ENCODE results near the gene C2CD4C.
"Not testable (repeated sequence)": the region's sequence is repeated elsewhere in the genome, so short reads cannot be mapped to it uniquely, and the experiment has no call there.

The C2CD4C gene

DNA sequence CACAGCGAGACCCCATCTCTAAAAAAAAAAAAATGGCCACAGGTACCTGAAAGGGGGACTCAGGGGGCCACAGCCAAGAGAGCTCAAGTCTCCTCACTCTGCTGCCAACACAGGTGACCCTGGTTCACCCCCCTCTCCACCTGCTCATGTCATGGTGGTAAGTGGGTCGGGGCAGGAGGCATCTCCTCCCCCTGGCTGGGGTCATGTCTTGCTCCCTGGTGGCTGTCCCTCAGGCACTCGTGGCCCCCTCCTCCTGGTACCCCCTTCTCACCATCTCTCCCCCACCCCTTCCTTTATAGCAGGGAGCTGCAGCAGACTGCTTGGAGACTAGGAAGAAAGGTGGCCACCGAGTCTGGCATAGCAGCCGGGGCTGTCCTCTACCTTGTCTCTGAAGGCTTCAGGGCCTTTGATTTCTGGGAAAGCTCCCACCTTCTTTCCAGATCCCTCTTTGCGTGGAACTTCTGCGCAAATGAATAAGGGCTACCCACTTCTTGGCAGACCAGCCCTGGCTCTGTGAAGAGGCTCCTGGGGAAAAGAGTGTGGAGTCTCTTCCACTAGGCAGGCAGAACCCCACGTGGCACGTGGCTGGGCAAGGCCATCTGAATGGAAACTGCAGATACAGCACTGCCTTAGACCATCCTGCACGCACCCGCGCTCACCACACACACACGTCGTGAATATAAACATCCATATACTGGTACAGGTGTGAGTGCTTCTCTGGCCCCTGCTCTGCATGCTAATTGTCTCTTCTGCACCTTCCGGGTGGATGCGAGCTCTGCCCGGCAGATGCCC is 44.3 kb downstream of the C2CD4C start:
- no peak for DNase-seq (ENCODE audit: extremely low spot score)
- POLR2A ChIA-PET, result no interaction called here
- no peak for TF ChIP-seq FOXM1 (IDR thresholded peaks at IDR 0.05; ENCODE audit: borderline replicate concordance)
- TF ChIP-seq, protein P1, sequence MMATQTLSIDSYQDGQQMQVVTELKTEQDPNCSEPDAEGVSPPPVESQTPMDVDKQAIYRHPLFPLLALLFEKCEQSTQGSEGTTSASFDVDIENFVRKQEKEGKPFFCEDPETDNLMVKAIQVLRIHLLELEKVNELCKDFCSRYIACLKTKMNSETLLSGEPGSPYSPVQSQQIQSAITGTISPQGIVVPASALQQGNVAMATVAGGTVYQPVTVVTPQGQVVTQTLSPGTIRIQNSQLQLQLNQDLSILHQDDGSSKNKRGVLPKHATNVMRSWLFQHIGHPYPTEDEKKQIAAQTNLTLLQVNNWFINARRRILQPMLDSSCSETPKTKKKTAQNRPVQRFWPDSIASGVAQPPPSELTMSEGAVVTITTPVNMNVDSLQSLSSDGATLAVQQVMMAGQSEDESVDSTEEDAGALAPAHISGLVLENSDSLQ (IDR thresholded peaks at IDR 0.05), result no peak
- no peak for TF ChIP-seq CTBP1 (IDR thresholded peaks at IDR 0.05; ENCODE audit: borderline replicate concordance)
- no peak for TF ChIP-seq FOXK2 (IDR thresholded peaks at IDR 0.05)
- no peak for TF ChIP-seq ZNF384 (IDR thresholded peaks at IDR 0.05)
- TF ChIP-seq L3MBTL2 (conservative IDR thresholded peaks at IDR 0.05), result no peak
- TF ChIP-seq HDGF (IDR thresholded peaks at IDR 0.05; ENCODE audit: borderline replicate concordance), result no peak
- TF ChIP-seq FOXA1 (IDR thresholded peaks at IDR 0.05), result no peak
- CTCF ChIA-PET, result no interaction called here

GRCh38 chr19:362683-363082 is 46.3 kb downstream of the C2CD4C start:
- POLR2A ChIA-PET, result interaction anchor here (1.4 kb wide), 1 partner anchor 18 kb away, joined by 3 read pairs; the partner anchor contains the start of gene MIER2
- no peak for TF ChIP-seq FOXA1 (IDR thresholded peaks at IDR 0.05)
- no peak for TF ChIP-seq BHLHE40 (IDR thresholded peaks at IDR 0.05; ENCODE audit: borderline replicate concordance)
- DNase-seq (ENCODE audit: extremely low spot score), result no peak
- CTCF ChIA-PET, result no interaction called here

GRCh38 chr19:362154-362553 is 46.8 kb downstream of the C2CD4C start:
- no peak for DNase-seq (ENCODE audit: extremely low spot score)
- TF ChIP-seq L3MBTL2 (conservative IDR thresholded peaks at IDR 0.05), result no peak
- TF ChIP-seq HDGF (IDR thresholded peaks at IDR 0.05; ENCODE audit: borderline replicate concordance), result no peak
- TF ChIP-seq SUZ12 (IDR thresholded peaks at IDR 0.05), result no peak
- TF ChIP-seq BHLHE40 (IDR thresholded peaks at IDR 0.05; ENCODE audit: borderline replicate concordance), result no peak
- TF ChIP-seq FOXA1 (IDR thresholded peaks at IDR 0.05), result no peak
- TF ChIP-seq SP1 (IDR thresholded peaks at IDR 0.05), result no peak
- TF ChIP-seq ZNF384 (IDR thresholded peaks at IDR 0.05), result no peak
- no peak for TF ChIP-seq NFRKB (IDR thresholded peaks at IDR 0.05)
- TF ChIP-seq, protein P1 (IDR thresholded peaks at IDR 0.05), result no peak
- no peak for TF ChIP-seq LEF1 (IDR thresholded peaks at IDR 0.05; ENCODE audit: borderline replicate concordance)
- TF ChIP-seq CTBP1 (IDR thresholded peaks at IDR 0.05; ENCODE audit: borderline replicate concordance), result no peak
- TF ChIP-seq FOXK2 (IDR thresholded peaks at IDR 0.05), result no peak
- no peak for TF ChIP-seq ARNT (IDR thresholded peaks at IDR 0.05)
- TF ChIP-seq TARDBP (IDR thresholded peaks at IDR 0.05), result no peak
- no peak for TF ChIP-seq ELF4 (IDR thresholded peaks at IDR 0.05)
- TF ChIP-seq FOXM1 (IDR thresholded peaks at IDR 0.05; ENCODE audit: borderline replicate concordance), result no peak
- POLR2A ChIA-PET, result interaction anchor here (1.4 kb wide), 1 partner anchor 17 kb away, joined by 3 read pairs; the partner anchor contains the start of gene MIER2
- CTCF ChIA-PET, result no interaction called here

- no peak for DNase-seq (ENCODE audit: extremely low spot score)
- no peak for TF ChIP-seq TARDBP (IDR thresholded peaks at IDR 0.05)
- TF ChIP-seq NFRKB (IDR thresholded peaks at IDR 0.05), result no peak
- TF ChIP-seq ZNF384 (IDR thresholded peaks at IDR 0.05), result no peak
- TF ChIP-seq L3MBTL2 (conservative IDR thresholded peaks at IDR 0.05), result no peak
- no peak for TF ChIP-seq SUZ12 (IDR thresholded peaks at IDR 0.05)
- no peak for TF ChIP-seq FOXM1 (IDR thresholded peaks at IDR 0.05; ENCODE audit: borderline replicate concordance)
- TF ChIP-seq FOXK2 (IDR thresholded peaks at IDR 0.05), result no peak
- TF ChIP-seq, protein P1 (IDR thresholded peaks at IDR 0.05), result no peak
- TF ChIP-seq BHLHE40 (IDR thresholded peaks at IDR 0.05; ENCODE audit: borderline replicate concordance), result no peak
- TF ChIP-seq ELF4 (IDR thresholded peaks at IDR 0.05), result no peak
- no peak for TF ChIP-seq LEF1 (IDR thresholded peaks at IDR 0.05; ENCODE audit: borderline replicate concordance)
- TF ChIP-seq FOXA1 (IDR thresholded peaks at IDR 0.05), result no peak
- TF ChIP-seq CTBP1 (IDR thresholded peaks at IDR 0.05; ENCODE audit: borderline replicate concordance), result no peak
- ChIA-PET POLR2A (no interaction called here), CTCF (no interaction called here)
Observed at GRCh38 chr19:359653-359925, 49.4 kb downstream of the C2CD4C start.

DNA sequence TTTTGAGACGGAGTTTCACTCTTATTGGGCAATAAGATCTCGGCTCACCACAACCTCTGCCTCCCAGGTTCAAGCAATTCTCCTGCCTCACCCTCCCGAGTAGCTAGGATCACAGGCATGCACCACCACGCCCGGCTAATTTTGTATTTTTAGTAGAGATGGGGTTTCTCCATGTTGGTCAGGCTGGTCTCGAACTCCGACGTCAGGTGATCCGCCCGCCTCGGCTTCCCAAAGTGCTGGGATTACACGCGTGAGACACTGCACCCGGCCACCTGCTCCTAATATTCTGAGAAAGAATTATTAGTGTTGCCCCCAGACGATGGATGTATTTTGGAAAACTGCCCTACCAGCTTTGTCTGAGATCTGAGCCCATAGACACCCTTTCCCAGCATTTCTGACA is 53.4 kb downstream of the C2CD4C start:
- CTCF ChIA-PET; DNase-seq (ENCODE audit: extremely low spot score); POLR2A ChIA-PET: not testable (repeated sequence)

Data from HEK293T (cell line).